Endothelial cell of umbilical vein (primary cell): Measurements from ENCODE around the gene DLL3. TPM values are rescaled to one million over a fixed set of nuclear protein-coding genes. Genes with fewer than 3 reads are reported as not detected.

Experiments
- BruUV-seq: library from RNA; stranded (reverse); fragments of 400-500 nt; replicated peaks from 2 replicates; lab custom pipeline; 2021; lab: Mats Ljungman, UMichigan
- CTCF ChIA-PET: fragments of 300-600, 350-600 bp; sonication (Branson Sonifier 250); formaldehyde crosslinking; loops from one replicate; lab custom pipeline; 2021; ENCODE audit warnings: antibody characterized with exemption, inconsistent platforms; lab: Charles Lee
- POLR2A ChIA-PET: fragments of 300-600, 350-600 bp; sonication (Branson Sonifier 250); formaldehyde crosslinking; loops from one replicate; lab custom pipeline; 2021; ENCODE audit warnings: antibody characterized with exemption, inconsistent platforms; lab: Charles Lee
- DNase-seq: peaks from one replicate; pipeline ENCODE4 v3.0.0-alpha.2; 2011; ENCODE audit warnings: low read depth, low spot score
- FAIRE-seq: peaks from 2 replicates; lab custom pipeline; 2011; peaks lifted over from hg19 to GRCh38; lab: Jason Lieb, UNC
- H2AFZ ChIP-seq: 2 replicates; pipeline ENCODE4 v1.6.0; 2012; ENCODE audit warnings: low read depth, low read length, control low read depth, inconsistent platforms
- H3K27ac ChIP-seq: 2 replicates; pipeline ENCODE4 v1.5.1; 2011; ENCODE audit warnings: low read depth, mild to moderate bottlenecking, control low read depth, low read length, moderate library complexity; ENCODE audit not compliant: insufficient read depth
- H3K27me3 ChIP-seq, 2 experiments: 2 replicates each; pipeline versions ENCODE4 v1.6.0 to v1.6.1; 2011; ENCODE audit warnings: low read length in 2 of 2, mixed read lengths in 1 of 2; ENCODE audit not compliant: control insufficient read depth in 2 of 2, insufficient read depth in 2 of 2
- H3K36me3 ChIP-seq, 2 experiments: 2 replicates in 1 of 2; 3 replicates in 1 of 2; pipeline ENCODE4 v1.5.1; 2011; ENCODE audit warnings: low read length in 2 of 2, mild to moderate bottlenecking in 1 of 2, moderate library complexity in 1 of 2; ENCODE audit not compliant: control insufficient read depth in 2 of 2, insufficient read depth in 2 of 2; ENCODE audit errors: extremely low read depth in 1 of 2
- H3K4me1 ChIP-seq: 3 replicates; pipeline ENCODE4 v1.5.1; 2011; ENCODE audit warnings: mild to moderate bottlenecking, low read length; ENCODE audit not compliant: control insufficient read depth, insufficient read depth; ENCODE audit errors: extremely low read depth
- H3K4me2 ChIP-seq: 2 replicates; pipeline ENCODE4 v1.6.1; 2011; ENCODE audit warnings: low read length, control low read depth, mixed read lengths; ENCODE audit not compliant: insufficient read depth
- H3K4me3 ChIP-seq, 3 experiments: fragments of 200-600 bp in 1 of 3; sonication (generic), shearing (Covaris generic) in 1 of 3; replicated peaks in 1 of 3; 2 replicates each; pipeline ENCODE4 v1.5.1; 2011 to 2016; ENCODE audit warnings: control low read depth in 3 of 3, low read length in 3 of 3, mild to moderate bottlenecking in 2 of 3, inconsistent platforms in 1 of 3, low read depth in 1 of 3, moderate library complexity in 1 of 3; ENCODE audit not compliant: insufficient read depth in 1 of 3
- H3K79me2 ChIP-seq: 2 replicates; pipeline ENCODE4 v1.6.0; 2012; ENCODE audit warnings: low read length, inconsistent platforms; ENCODE audit not compliant: control insufficient read depth, insufficient read depth
- H3K9ac ChIP-seq: replicated peaks from 2 replicates; pipeline ENCODE3; 2011; ENCODE audit warnings: low read length, control low read depth; ENCODE audit not compliant: insufficient read depth; ENCODE audit errors: extremely low read depth
- H3K9me1 ChIP-seq: replicated peaks from 3 replicates; pipeline ENCODE4 v1.6.0; 2011; ENCODE audit warnings: mild to moderate bottlenecking, low read length; ENCODE audit not compliant: control insufficient read depth, insufficient read depth; ENCODE audit errors: extremely low read depth
- H3K9me3 ChIP-seq: replicated peaks from 2 replicates; pipeline ENCODE4 v1.5.1; 2012; ENCODE audit warnings: low read length, inconsistent platforms; ENCODE audit not compliant: control insufficient read depth, insufficient read depth
- H4K20me1 ChIP-seq: replicated peaks from 2 replicates; pipeline ENCODE3; 2011; ENCODE audit warnings: mild to moderate bottlenecking, low read length; ENCODE audit not compliant: control insufficient read depth, insufficient read depth; ENCODE audit errors: extremely low read depth
- EZH2 ChIP-seq: IDR thresholded peaks from 2 replicates; pipeline ENCODE4 v1.6.1; 2012; ENCODE audit warnings: borderline replicate concordance, low read depth, mild to moderate bottlenecking, moderate library complexity, low read length, inconsistent platforms; ENCODE audit not compliant: severe bottlenecking
- FOS ChIP-seq: IDR thresholded peaks from 2 replicates; pipeline ENCODE4 v1.6.1; 2011; ENCODE audit warnings: mild to moderate bottlenecking, low read length, moderate library complexity, borderline replicate concordance; ENCODE audit not compliant: insufficient read depth
- GATA2 ChIP-seq: IDR thresholded peaks from 2 replicates; pipeline ENCODE4 v1.7.0; 2011; ENCODE audit warnings: low read depth, mild to moderate bottlenecking, moderate library complexity, mixed read lengths, low read length; ENCODE audit not compliant: insufficient read length, insufficient read depth
- JUN ChIP-seq: IDR thresholded peaks from 2 replicates; pipeline ENCODE4 v1.6.1; 2011; ENCODE audit warnings: borderline replicate concordance, low read depth; ENCODE audit not compliant: insufficient read length, insufficient read depth
- MAX ChIP-seq: IDR thresholded peaks from 2 replicates; pipeline ENCODE4 v1.6.1; 2011; ENCODE audit not compliant: insufficient read depth, insufficient read length
- MYC ChIP-seq: IDR thresholded peaks from one replicate; pipeline ENCODE4 v1.6.1; 2011; ENCODE audit warnings: mild to moderate bottlenecking, low read depth, low read length
- POLR2A ChIP-seq: IDR thresholded peaks from 2 replicates; pipeline ENCODE4 v1.6.1; 2012; ENCODE audit warnings: low read depth, mild to moderate bottlenecking, control low read depth, low read length
- POLR2AphosphoS5 ChIP-seq: IDR thresholded peaks from 2 replicates; pipeline ENCODE4 v1.6.1; 2012; ENCODE audit warnings: low read depth, mild to moderate bottlenecking, control low read depth, low read length, moderate library complexity; ENCODE audit not compliant: insufficient read depth
- dilution Hi-C: fragments of 300-500 bp; cut with MboI; formaldehyde crosslinking; loops from one replicate; pipeline ENCODE4 v1.15.0; 2019; ENCODE audit warnings: low sequenced_read_pairs; ENCODE audit not compliant: extremely low pct_ligation_motif_present
- intact Hi-C: fragments of 100-400 bp; cut with micrococcal nuclease; formaldehyde crosslinking; loops from one replicate; pipeline ENCODE4 v1.10.0; 2022
- polyA plus RNA-seq, 4 experiments: library from polyadenylated mRNA; depleted of rRNA in 3 of 4; stranded (reverse) in 3 of 4; unstranded in 1 of 4; fragments of >200 nt; gene quantifications; 2 replicates each; pipeline versions ENCODE4 v1.2.1 to v1.2.3, GENCODE V29; 2011 to 2012; ENCODE audit warnings: missing spikeins in 1 of 4
- total RNA-seq: library from RNA; stranded (reverse); gene quantifications from 2 replicates; pipeline ENCODE4 v1.2.3, GENCODE V29; 2021

The DLL3 gene
- total and polyA plus RNA-seq, 2 donors (not counting 3 experiments of a cell fraction or from before 2014, with no cell fraction given) = 0.40 to 0.73 TPM

GRCh38 chr19:39501340-39501739 lies 2.6 kb downstream of the DLL3 start:
- no peaks in the 10 kb centered on the region for H4K20me1 ChIP-seq
- H3K9ac ChIP-seq = no peak overlapping the region
- intact Hi-C loops (no loop called here), dilution Hi-C loops (no loop called here)
- H3K36me3 ChIP-seq = no peaks in the 10 kb centered on the region
- H3K4me1 ChIP-seq = peaks cover 9% of the 10 kb centered on the region
- POLR2A ChIA-PET = no interaction called here
- H3K4me2 ChIP-seq = no peak overlapping the region
- H3K27me3 ChIP-seq = peaks cover 25 to 28% of the 10 kb centered on the region in 2 experiments
- FAIRE-seq = no peak
- BruUV-seq = no TSS peak
- TF ChIP-seq FOS = no peak
- no peak for TF ChIP-seq MYC
- TF ChIP-seq JUN = no peak
- no peak for TF ChIP-seq GATA2
- TF ChIP-seq POLR2AphosphoS5 = no peak
- TF ChIP-seq EZH2 = no peak
- no peak for TF ChIP-seq MAX
- TF ChIP-seq POLR2A = no peak
- H3K27ac ChIP-seq = no peak overlapping the region
- no peak overlapping the region for H2AFZ ChIP-seq
- H3K4me3 ChIP-seq = no peak overlapping the region
- CTCF ChIA-PET = interaction anchor here (0.7 to 1.1 kb wide), 2 partner anchors 27 to 171 kb away, joined by 3 to 7 read pairs; no protein-coding TSS in a partner anchor
- no peaks in the 10 kb centered on the region for H3K9me1 ChIP-seq
- H3K9me3 ChIP-seq = no peaks in the 10 kb centered on the region
- no peaks in the 10 kb centered on the region for H3K79me2 ChIP-seq
- no peak for DNase-seq
